H1 (cell line): ENCODE data around the gene ACTG2. TPM values are rescaled to one million over a fixed set of nuclear protein-coding genes. Genes with fewer than 3 reads are reported as not detected.

Source experiments
- CTCF ChIA-PET: fragments of 300-600 bp; sonication (Branson Sonifier 250); formaldehyde crosslinking; loops from one replicate; lab custom pipeline; 2021; ENCODE audit not compliant: partially characterized antibody; lab: Charles Lee
- POLR2A ChIA-PET: fragments of 300-600 bp; sonication (Branson Sonifier 250); formaldehyde crosslinking; loops from one replicate; lab custom pipeline; 2021; ENCODE audit warnings: inconsistent platforms; ENCODE audit not compliant: partially characterized antibody; lab: Charles Lee
- DNase-seq, 2 experiments: peaks; one replicate each; pipeline versions ENCODE4 v3.0.0 to v3.0.0-alpha.2; 2010 to 2022; ENCODE audit warnings: low spot score in 2 of 2, low read depth in 1 of 2, mixed read lengths in 1 of 2
- FAIRE-seq: peaks from 2 replicates; lab custom pipeline; 2011; peaks lifted over from hg19 to GRCh38; lab: Jason Lieb, UNC
- H2AFZ ChIP-seq: 2 replicates; pipeline ENCODE4 v1.8.1; 2012; ENCODE audit warnings: low read length, inconsistent platforms
- H2AK5ac ChIP-seq: 2 replicates; pipeline ENCODE4 v1.6.1; 2013; ENCODE audit warnings: low read depth, low read length
- H2BK120ac ChIP-seq: replicated peaks from 2 replicates; pipeline ENCODE3; 2013; ENCODE audit warnings: low read depth, low read length, inconsistent platforms
- H2BK12ac ChIP-seq: 2 replicates; pipeline ENCODE4 v1.6.1; 2013; ENCODE audit warnings: low read depth, low read length
- H2BK15ac ChIP-seq: 2 replicates; pipeline ENCODE4 v1.6.1; 2013; ENCODE audit warnings: low read length
- H2BK20ac ChIP-seq: 2 replicates; pipeline ENCODE4 v1.6.1; 2013; ENCODE audit warnings: low read length
- H2BK5ac ChIP-seq: 2 replicates; pipeline ENCODE4 v1.6.1; 2013; ENCODE audit warnings: low read depth, low read length
- H3K14ac ChIP-seq: 2 replicates; pipeline ENCODE4 v1.6.1; 2013; ENCODE audit warnings: inconsistent platforms; ENCODE audit not compliant: insufficient read length
- H3K18ac ChIP-seq: 2 replicates; pipeline ENCODE4 v1.6.1; 2013; ENCODE audit warnings: low read length; ENCODE audit errors: extremely low read depth
- H3K23ac ChIP-seq: 2 replicates; pipeline ENCODE4 v1.6.1; 2013; ENCODE audit warnings: inconsistent platforms; ENCODE audit not compliant: insufficient read length
- H3K23me2 ChIP-seq: 2 replicates; pipeline ENCODE4 v1.6.1; 2013; ENCODE audit warnings: low read depth, low read length
- H3K27ac ChIP-seq: 2 replicates; pipeline ENCODE4 v1.6.1; 2011; ENCODE audit warnings: low read depth, low read length, inconsistent platforms
- H3K27me3 ChIP-seq, 4 experiments: replicated peaks in 1 of 4; 1 replicate in 1 of 4; 2 replicates in 3 of 4; pipeline versions ENCODE4 v1.6.1 to v1.8.1; 2011 to 2013; ENCODE audit warnings: low read length in 3 of 4, mild to moderate bottlenecking in 3 of 4, inconsistent platforms in 2 of 4, mixed read lengths in 2 of 4, moderate library complexity in 1 of 4; ENCODE audit not compliant: control insufficient read depth in 3 of 4, insufficient read depth in 3 of 4; ENCODE audit errors: extremely low read depth in 1 of 4
- H3K36me3 ChIP-seq, 4 experiments: 2 replicates each; pipeline versions ENCODE4 v1.6.1 to v1.8.1; 2011 to 2013; ENCODE audit warnings: mild to moderate bottlenecking in 4 of 4, low read length in 3 of 4, moderate library complexity in 2 of 4, control low read depth in 1 of 4, inconsistent platforms in 1 of 4; ENCODE audit not compliant: insufficient read depth in 4 of 4, control insufficient read depth in 2 of 4
- H3K4ac ChIP-seq: replicated peaks from 2 replicates; pipeline ENCODE3; 2013; ENCODE audit warnings: low read length, low read depth, mixed read lengths, inconsistent platforms; ENCODE audit not compliant: insufficient read length
- H3K4me1 ChIP-seq, 4 experiments: replicated peaks in 1 of 4; 1 replicate in 1 of 4; 2 replicates in 3 of 4; pipeline versions ENCODE4 v1.6.1 to v1.8.1; 2011 to 2013; ENCODE audit warnings: low read length in 3 of 4, inconsistent platforms in 2 of 4, mixed read lengths in 1 of 4; ENCODE audit not compliant: insufficient read depth in 4 of 4, control insufficient read depth in 3 of 4
- H3K4me2 ChIP-seq, 2 experiments: 2 replicates each; pipeline versions ENCODE4 v1.6.1 to v1.8.1; 2011 to 2013; ENCODE audit warnings: low read depth in 2 of 2, low read length in 2 of 2, control low read depth in 1 of 2, inconsistent platforms in 1 of 2, mild to moderate bottlenecking in 1 of 2; ENCODE audit not compliant: insufficient read depth in 1 of 2
- H3K4me3 ChIP-seq, 4 experiments: fragments of 200-600, 300-600 bp in 1 of 4; sonication (generic), shearing (Covaris generic), sonication (Bioruptor Twin) in 1 of 4; 2 replicates each; pipeline versions ENCODE4 v1.5.1 to v1.8.1; 2011 to 2016; ENCODE audit warnings: low read length in 4 of 4, low read depth in 3 of 4, control low read depth in 2 of 4, inconsistent platforms in 2 of 4, mild to moderate bottlenecking in 2 of 4, mixed read lengths in 1 of 4, moderate library complexity in 1 of 4; ENCODE audit not compliant: insufficient read depth in 2 of 4; ENCODE audit errors: extremely low read depth in 1 of 4
- H3K56ac ChIP-seq: replicated peaks from 2 replicates; pipeline ENCODE3; 2013; ENCODE audit warnings: low read depth, mild to moderate bottlenecking, mixed read lengths, low read length, inconsistent platforms; ENCODE audit not compliant: insufficient read length
- H3K79me1 ChIP-seq: 2 replicates; pipeline ENCODE4 v1.6.1; 2013; ENCODE audit warnings: low read depth, low read length, control low read depth
- H3K79me2 ChIP-seq, 2 experiments: 2 replicates each; pipeline versions ENCODE4 v1.6.1 to v1.8.1; 2012 to 2013; ENCODE audit warnings: low read length in 2 of 2, mild to moderate bottlenecking in 2 of 2, inconsistent platforms in 1 of 2; ENCODE audit not compliant: insufficient read depth in 2 of 2, control insufficient read depth in 1 of 2
- H3K9ac ChIP-seq, 4 experiments: replicated peaks in 1 of 4; 1 replicate in 1 of 4; 2 replicates in 3 of 4; pipeline versions ENCODE4 v1.6.1 to v1.8.1; 2011 to 2013; ENCODE audit warnings: low read depth in 3 of 4, low read length in 3 of 4, control low read depth in 2 of 4, mild to moderate bottlenecking in 2 of 4, moderate library complexity in 2 of 4, inconsistent platforms in 1 of 4; ENCODE audit errors: extremely low read depth in 1 of 4
- H3K9me3 ChIP-seq, 2 experiments: 2 replicates each; pipeline versions ENCODE4 v1.6.1 to v1.8.1; 2012 to 2013; ENCODE audit warnings: mild to moderate bottlenecking in 2 of 2, moderate library complexity in 2 of 2, control low read depth in 1 of 2, inconsistent platforms in 1 of 2, low read depth in 1 of 2, low read length in 1 of 2, mixed read lengths in 1 of 2; ENCODE audit not compliant: insufficient read depth in 2 of 2
- H4K20me1 ChIP-seq, 2 experiments: replicated peaks in 1 of 2; 2 replicates each; pipeline versions ENCODE3 to v1.8.1; 2011 to 2013; ENCODE audit warnings: inconsistent platforms in 2 of 2, low read length in 2 of 2, mild to moderate bottlenecking in 1 of 2; ENCODE audit not compliant: insufficient read depth in 2 of 2, control insufficient read depth in 1 of 2
- H4K5ac ChIP-seq: 2 replicates; pipeline ENCODE4 v1.6.1; 2013; ENCODE audit warnings: low read length, low read depth, mixed read lengths, inconsistent platforms; ENCODE audit not compliant: insufficient read length
- H4K8ac ChIP-seq: 2 replicates; pipeline ENCODE4 v1.8.0; 2013; ENCODE audit warnings: mild to moderate bottlenecking, moderate library complexity, low read length, inconsistent platforms; ENCODE audit not compliant: insufficient read depth; ENCODE audit errors: extremely low read depth
- H4K91ac ChIP-seq: replicated peaks from 2 replicates; pipeline ENCODE3; 2013; ENCODE audit warnings: low read length, mixed read lengths, inconsistent platforms; ENCODE audit not compliant: insufficient read length
- CBX5 ChIP-seq: fragments of 300-800, 300-1000 bp; sonication (generic); IDR thresholded peaks from 2 replicates; pipeline ENCODE4 v1.7.1; 2016; ENCODE audit warnings: antibody characterized with exemption, low read length, low read depth
- NANOG ChIP-seq: IDR thresholded peaks from 2 replicates; pipeline ENCODE4 v1.6.1; 2011; ENCODE audit warnings: low read length, low read depth, mild to moderate bottlenecking, inconsistent platforms; ENCODE audit not compliant: insufficient read depth, poor library complexity, severe bottlenecking
- POLR2A ChIP-seq, 2 experiments: IDR thresholded peaks; 1 replicate in 1 of 2; 2 replicates in 1 of 2; pipeline ENCODE4 v1.6.1; 2011; ENCODE audit warnings: low read depth in 2 of 2, low read length in 2 of 2, mild to moderate bottlenecking in 2 of 2; ENCODE audit errors: control extremely low read depth in 1 of 2
- WGBS, 2 experiments: shearing (Covaris generic) in 1 of 2; methylation state at CpG; one replicate each; pipeline versions ENCODE4 v1.1.6 to v1.1.7; 2013 to 2015; ENCODE audit warnings: low lambda C conversion rate in 2 of 2, mixed read lengths in 2 of 2, inconsistent platforms in 1 of 2, low coverage in 1 of 2, missing lambda C conversion rate in 1 of 2; ENCODE audit not compliant: insufficient replicate concordance in 2 of 2, insufficient coverage in 1 of 2, insufficient read length in 1 of 2; ENCODE audit errors: extremely low coverage in 1 of 2, missing lambda C conversion rate in 1 of 2; 5-methylcytosine and 5-hydroxymethylcytosine counted together
- polyA plus RNA-seq, 7 experiments: library from polyadenylated mRNA; depleted of rRNA in 3 of 7; stranded (reverse) in 5 of 7; unstranded in 2 of 7; fragments of >200 nt in 5 of 7; fragments of 200-250 nt in 2 of 7; gene quantifications; 1 replicate in 5 of 7; 2 replicates in 1 of 7; 4 replicates in 1 of 7; pipeline versions ENCODE4 v1.2.1 to v1.2.3, GENCODE V29; 2011 to 2013; ENCODE audit warnings: missing spikeins in 2 of 7, mixed read lengths in 2 of 7
- total RNA-seq: library from RNA; stranded (reverse); fragmentation: NEBNext Ultra II Directional; extraction: Animal tissue kit (Norgen Biotek cat#: 25700); gene quantifications from 2 replicates; pipeline ENCODE4 v1.2.1, GENCODE V29; 2021

The ACTG2 gene
- total and polyA plus RNA-seq, 2 of the 8 experiments (the other 6 are each of a cell fraction or from before 2014, with no cell fraction given) = 6.2 to 13.7 TPM

- Histone ChIP-seq H2AK5ac (no peak overlapping the region), H3K18ac (no peak overlapping the region), H3K36me3 (peaks cover 0 to 12% (median 6%) of the 10 kb centered on the region in 4 experiments; a peak in 4 of 8 replicates), H3K4me2 (no peak overlapping the region), H3K56ac (no peak overlapping the region), H3K79me2 (peaks cover 21 to 92% of the 10 kb centered on the region in 2 experiments), H3K23ac (no peak overlapping the region), H4K5ac (no peak overlapping the region), H2BK20ac (no peak overlapping the region), H2BK15ac (no peak overlapping the region)
- no peak for FAIRE-seq
- no peak for TF ChIP-seq NANOG
- 0 out of 3 replicates have a peak, but pooled peaks of 1 of the 2 experiments have one; percentile 24 for TF ChIP-seq POLR2A (IDR thresholded peaks at IDR 0.05; ENCODE audit: control extremely low read depth in 1 of 2, low read depth in 2 of 2, low read length in 2 of 2)
- no peak for TF ChIP-seq CBX5
- TF ChIP-seq, all 59 proteins: peak for 1
- peaks cover 12 to 14% of the 10 kb centered on the region in 2 experiments for H4K20me1 ChIP-seq
- H3K4me1 ChIP-seq = no peaks in the 10 kb centered on the region
- H3K4ac ChIP-seq = no peak overlapping the region
- WGBS, 2 experiments = 93% methylated on average over 7 of the region's 7 CpGs; no CpG with 5 or more reads in 1 of the 2 experiments
- no peak overlapping the region for H2BK5ac ChIP-seq
- H2BK12ac ChIP-seq = no peak overlapping the region
- CTCF ChIA-PET = interaction anchor here (1.0 to 1.9 kb wide), 3 partner anchors 11 to 193 kb away, joined by 3 to 6 read pairs (median 3); no protein-coding TSS in a partner anchor
- H3K79me1 ChIP-seq = peaks cover 15% of the 10 kb centered on the region
- no peak overlapping the region for H4K8ac ChIP-seq
- H3K4me3 ChIP-seq = no peak overlapping the region
- no peak overlapping the region for H2AFZ ChIP-seq
- no peak overlapping the region for H3K14ac ChIP-seq
- POLR2A ChIA-PET = interaction anchor here (2.3 kb wide), 1 partner anchor 11 kb away, joined by 8 read pairs; no protein-coding TSS in a partner anchor
- no peaks in the 10 kb centered on the region; the same call in 1 of the 2 replicates for H3K23me2 ChIP-seq
- H3K9me3 ChIP-seq = no peaks in the 10 kb centered on the region
- H4K91ac ChIP-seq = no peak overlapping the region
- H3K27ac ChIP-seq = no peak overlapping the region
- DNase-seq = no peak
- H3K9ac ChIP-seq = no peak overlapping the region
- H2BK120ac ChIP-seq = no peak overlapping the region
- H3K27me3 ChIP-seq = no peaks in the 10 kb centered on the region
These were observed 39.0 kb downstream of the ACTG2 start for GRCh38 chr2:73931531-73932500.
